MCF 10A (cell line): ENCODE measurements around the gene NAA20. TPM values are rescaled to one million over a fixed set of nuclear protein-coding genes. Genes with fewer than 3 reads are reported as not detected.

Experiments
- BruUV-seq: library from RNA; stranded (reverse); fragments of 400-500 nt; replicated peaks from 2 replicates; lab custom pipeline; 2021; lab: Mats Ljungman, UMichigan
- CTCF ChIA-PET: fragments of 300-600 bp; sonication (Branson Sonifier 250); formaldehyde crosslinking; extraction: SDS; loops from one replicate; lab custom pipeline; 2021; ENCODE audit warnings: antibody characterized with exemption, inconsistent platforms; lab: Yijun Ruan, JAX
- POLR2A ChIA-PET: fragments of 300-600, 350-650 bp; sonication (Branson Sonifier 250); formaldehyde crosslinking; extraction: SDS; loops from one replicate; lab custom pipeline; 2020; ENCODE audit warnings: antibody characterized with exemption, inconsistent platforms; lab: Yijun Ruan, JAX
- DNase-seq: peaks from one replicate; pipeline ENCODE4 v3.0.0-alpha.2; 2018; ENCODE audit not compliant: unreplicated experiment
- H3K27ac Mint-ChIP-seq: one replicate; pipeline ENCODE4 v1.8.0; 2022; ENCODE audit warnings: mild to moderate bottlenecking, low read depth, mixed read lengths; ENCODE audit not compliant: unreplicated experiment
- H3K27me3 Mint-ChIP-seq: one replicate; pipeline ENCODE4 v1.8.0; 2022; ENCODE audit warnings: mixed read lengths; ENCODE audit not compliant: insufficient read depth, unreplicated experiment
- H3K36me3 Mint-ChIP-seq: one replicate; pipeline ENCODE4 v1.8.0; 2022; ENCODE audit warnings: mild to moderate bottlenecking, moderate library complexity, mixed read lengths; ENCODE audit not compliant: insufficient read depth, unreplicated experiment
- H3K4me1 Mint-ChIP-seq: one replicate; pipeline ENCODE4 v1.8.0; 2022; ENCODE audit warnings: mixed read lengths; ENCODE audit not compliant: insufficient read depth, unreplicated experiment
- H3K4me3 Mint-ChIP-seq: one replicate; pipeline ENCODE4 v1.8.0; 2022; ENCODE audit warnings: mild to moderate bottlenecking, moderate library complexity, mixed read lengths; ENCODE audit not compliant: unreplicated experiment
- H3K9me3 Mint-ChIP-seq: one replicate; pipeline ENCODE4 v1.8.0; 2022; ENCODE audit warnings: mixed read lengths; ENCODE audit not compliant: unreplicated experiment
- CTCF ChIP-seq: fragments of 200-600 bp; IDR thresholded peaks from one replicate; pipeline ENCODE4 v1.8.0; 2022; ENCODE audit warnings: antibody characterized with exemption, mild to moderate bottlenecking; ENCODE audit not compliant: unreplicated experiment
- intact Hi-C: fragments of 100-400 bp; cut with micrococcal nuclease; formaldehyde crosslinking; loops from 2 replicates; pipeline ENCODE4 v1.14.1; 2022
- total RNA-seq: library from RNA; stranded (reverse); gene quantifications from 2 replicates; pipeline ENCODE4 v1.2.3, GENCODE V29; 2022

NAA20 gene
- total RNA-seq, 1 experiment from 2014 or later: 109 TPM

- Mint-ChIP-seq H3K36me3 (peaks cover 39% of the 10 kb centered on the region), H3K4me1 (peaks cover 45% of the 10 kb centered on the region), H3K27ac (peak overlapping the region; percentile 83), H3K9me3 (no peaks in the 10 kb centered on the region), H3K27me3 (no peaks in the 10 kb centered on the region), H3K4me3 (peak overlapping the region; percentile 20)
- CTCF ChIA-PET: interaction anchor here (1.2 to 11.8 kb wide), 2 partner anchors 13 to 44 kb away, joined by 7 to 258 read pairs; no protein-coding TSS in a partner anchor
- DNase-seq: peak; percentile 71
- TF ChIP-seq CTCF: no peak
- no TSS peak for BruUV-seq
- POLR2A ChIA-PET: interaction anchor here (0.7 to 12.4 kb wide), 10 partner anchors 9 to 185 kb away, joined by 3 to 525 read pairs (median 3); partner anchors contain the start of gene NAA20
- intact Hi-C loops: no loop called here
Observed at GRCh38 chr20:19981031-19981451, 36.1 kb upstream of the NAA20 start.

- Mint-ChIP-seq H3K36me3 (peaks cover 41% of the 10 kb centered on the region), H3K27ac (peak overlapping the region; percentile 84)
- DNase-seq: peak; percentile 58
Observed at GRCh38 chr20:19986419-19986818, 30.7 kb upstream of the NAA20 start.

GRCh38 chr20:19987046-19987445 is 30.1 kb upstream of the NAA20 start:
- intact Hi-C loops: no loop called here

More at GRCh38 chr20:19986419-19986818, 30.7 kb upstream of the NAA20 start:
- Mint-ChIP-seq H3K4me1 (peaks cover 35% of the 10 kb centered on the region), H3K4me3 (no peak overlapping the region), H3K9me3 (no peaks in the 10 kb centered on the region), H3K27me3 (no peaks in the 10 kb centered on the region)
- intact Hi-C loops: no loop called here
- BruUV-seq: no TSS peak
- POLR2A ChIA-PET: interaction anchor here (0.6 to 11.2 kb wide), 10 partner anchors 9 to 283 kb away, joined by 3 to 525 read pairs (median 3); partner anchors contain the start of genes CFAP61, CRNKL1 and NAA20
- CTCF ChIA-PET: interaction anchor here (0.7 to 2.9 kb wide), 5 partner anchors 9 to 200 kb away, joined by 3 to 24 read pairs (median 7); no protein-coding TSS in a partner anchor
- TF ChIP-seq CTCF: no peak

More at GRCh38 chr20:19987046-19987445, 30.1 kb upstream of the NAA20 start:
- peaks cover 28% of the 10 kb centered on the region for H3K4me1 Mint-ChIP-seq
- no peak for DNase-seq
- H3K4me3 Mint-ChIP-seq: no peak overlapping the region
- H3K27ac Mint-ChIP-seq: peak overlapping the region; percentile 84
- no peaks in the 10 kb centered on the region for H3K9me3 Mint-ChIP-seq
- H3K27me3 Mint-ChIP-seq: no peaks in the 10 kb centered on the region
- TF ChIP-seq CTCF: no peak
- BruUV-seq: no TSS peak
- ChIA-PET CTCF (interaction anchor here (0.7 to 2.9 kb wide), 4 partner anchors 8 to 159 kb away, joined by 3 to 24 read pairs (median 7); no protein-coding TSS in a partner anchor), POLR2A (interaction anchor here (0.6 to 11.2 kb wide), 7 partner anchors 9 to 284 kb away, joined by 3 to 525 read pairs (median 4); partner anchors contain the start of genes CFAP61 and CRNKL1)
- H3K36me3 Mint-ChIP-seq: peaks cover 39% of the 10 kb centered on the region
